GM12865 (cell line): Measurements from ENCODE around the gene DHX34.
"Not testable (repeated sequence)": the region's sequence is repeated elsewhere in the genome, so short reads cannot be mapped to it uniquely, and the experiment has no call there.

ENCODE experiments used
- DNase-seq: peaks from one replicate; pipeline ENCODE4 v3.0.0; 2010; ENCODE audit warnings: low read depth
- H3K4me3 ChIP-seq: 2 replicates; pipeline ENCODE4 v1.5.1; 2011; ENCODE audit warnings: mild to moderate bottlenecking, low read depth, low read length, control low read depth
- CTCF ChIP-seq: IDR thresholded peaks from 2 replicates; pipeline ENCODE4 v1.5.1; 2011; ENCODE audit warnings: low read length, control low read depth, low read depth, inconsistent platforms; ENCODE audit not compliant: insufficient read depth; ENCODE audit errors: missing control alignments

DHX34 gene

GRCh38 chr19:47405197-47405550, 56.1 kb downstream of the DHX34 start:
- DNase-seq = no peak

GRCh38 chr19:47405854-47406417, 56.8 kb downstream of the DHX34 start:
- DNase-seq = no peak
- no peak overlapping the region for H3K4me3 ChIP-seq
- TF ChIP-seq CTCF = no peak

More at GRCh38 chr19:47405197-47405550, 56.1 kb downstream of the DHX34 start:
- no peak overlapping the region for H3K4me3 ChIP-seq
- no peak for TF ChIP-seq CTCF

GRCh38 chr19:47406711-47407416, 57.7 kb downstream of the DHX34 start:
- TF ChIP-seq CTCF = no peak
- no peak overlapping the region for H3K4me3 ChIP-seq
- no peak for DNase-seq

GRCh38 chr19:47407417-47407774, 58.3 kb downstream of the DHX34 start:
- TF ChIP-seq CTCF = no peak
- no peak for DNase-seq
- no peak overlapping the region for H3K4me3 ChIP-seq

- DNase-seq = no peak
- no peak overlapping the region for H3K4me3 ChIP-seq
- no peak for TF ChIP-seq CTCF
Measured at GRCh38 chr19:47408156-47408938, 59.2 kb downstream of the DHX34 start.

- no peak overlapping the region for H3K4me3 ChIP-seq
- DNase-seq = no peak
- no peak for TF ChIP-seq CTCF
Measured at GRCh38 chr19:47411101-47411500, 62.0 kb downstream of the DHX34 start.

GRCh38 chr19:47411696-47412095, 62.6 kb downstream of the DHX34 start:
- H3K4me3 ChIP-seq, DNase-seq: not testable (repeated sequence)
